H1 (cell line): ENCODE data around the gene DTX2.
"Not testable (repeated sequence)": the region's sequence is repeated elsewhere in the genome, so short reads cannot be mapped to it uniquely, and the experiment has no call there.

ENCODE experiments used
- CREB1 ChIP-seq: IDR thresholded peaks from 2 replicates; pipeline ENCODE4 v1.6.1; 2012; ENCODE audit warnings: inconsistent platforms
- EP300 ChIP-seq, 2 experiments: IDR thresholded peaks; 1 replicate in 1 of 2; 2 replicates in 1 of 2; pipeline ENCODE4 v1.6.1; 2011 to 2012; ENCODE audit warnings: low read depth in 2 of 2, low read length in 2 of 2, mild to moderate bottlenecking in 2 of 2, borderline replicate concordance in 1 of 2, inconsistent platforms in 1 of 2, moderate library complexity in 1 of 2
- EZH2 ChIP-seq: fragments of 200-600 bp; sonication (generic); IDR thresholded peaks from 2 replicates; pipeline ENCODE4 v1.7.1; 2012; ENCODE audit warnings: low read depth, mild to moderate bottlenecking, moderate library complexity, low read length, inconsistent platforms; ENCODE audit not compliant: severe bottlenecking
- FOSL1 ChIP-seq: IDR thresholded peaks from 2 replicates; pipeline ENCODE4 v1.6.1; 2011; ENCODE audit warnings: mild to moderate bottlenecking, low read depth, low read length, moderate library complexity; ENCODE audit not compliant: insufficient read depth
- JUND ChIP-seq: IDR thresholded peaks from 2 replicates; pipeline ENCODE4 v1.6.1; 2011; ENCODE audit warnings: mild to moderate bottlenecking, improper control_type of control experiment, low read length
- KDM1A ChIP-seq: fragments of 200-600, 300-600 bp; sonication (generic); IDR thresholded peaks from 2 replicates; pipeline ENCODE4 v1.7.1; 2016; ENCODE audit warnings: mild to moderate bottlenecking, low read length, borderline replicate concordance
- MAX ChIP-seq: IDR thresholded peaks from 2 replicates; pipeline ENCODE4 v1.6.1; 2012; ENCODE audit warnings: inconsistent platforms
- POLR2A ChIP-seq, 2 experiments: IDR thresholded peaks; 1 replicate in 1 of 2; 2 replicates in 1 of 2; pipeline ENCODE4 v1.6.1; 2011; ENCODE audit warnings: low read depth in 2 of 2, low read length in 2 of 2, mild to moderate bottlenecking in 2 of 2; ENCODE audit errors: control extremely low read depth in 1 of 2
- SIN3A ChIP-seq, 2 experiments: IDR thresholded peaks in 1 of 2; conservative IDR thresholded peaks in 1 of 2; 2 replicates each; pipeline ENCODE4 v1.6.1; 2011 to 2012; ENCODE audit warnings: low read length in 2 of 2, improper control_type of control experiment in 1 of 2, low read depth in 1 of 2, mild to moderate bottlenecking in 1 of 2
- SP1 ChIP-seq: IDR thresholded peaks from 2 replicates; pipeline ENCODE4 v1.6.1; 2011; ENCODE audit warnings: low read depth, low read length
- YY1 ChIP-seq: IDR thresholded peaks from 2 replicates; pipeline ENCODE4 v1.6.1; 2011; ENCODE audit warnings: low read depth, mild to moderate bottlenecking, low read length
- TF ChIP-seq, protein P1 (sequence below), 3 experiments: IDR thresholded peaks; 1 replicate in 2 of 3; 2 replicates in 1 of 3; pipeline versions ENCODE4 v1.5.1 to v1.6.1; 2011; ENCODE audit warnings: low read length in 3 of 3, mild to moderate bottlenecking in 3 of 3, inconsistent platforms in 2 of 3, low read depth in 1 of 3, moderate library complexity in 1 of 3; ENCODE audit not compliant: insufficient read depth in 1 of 3; ENCODE audit errors: control extremely low read depth in 1 of 3

- TF ChIP-seq, protein P1, sequence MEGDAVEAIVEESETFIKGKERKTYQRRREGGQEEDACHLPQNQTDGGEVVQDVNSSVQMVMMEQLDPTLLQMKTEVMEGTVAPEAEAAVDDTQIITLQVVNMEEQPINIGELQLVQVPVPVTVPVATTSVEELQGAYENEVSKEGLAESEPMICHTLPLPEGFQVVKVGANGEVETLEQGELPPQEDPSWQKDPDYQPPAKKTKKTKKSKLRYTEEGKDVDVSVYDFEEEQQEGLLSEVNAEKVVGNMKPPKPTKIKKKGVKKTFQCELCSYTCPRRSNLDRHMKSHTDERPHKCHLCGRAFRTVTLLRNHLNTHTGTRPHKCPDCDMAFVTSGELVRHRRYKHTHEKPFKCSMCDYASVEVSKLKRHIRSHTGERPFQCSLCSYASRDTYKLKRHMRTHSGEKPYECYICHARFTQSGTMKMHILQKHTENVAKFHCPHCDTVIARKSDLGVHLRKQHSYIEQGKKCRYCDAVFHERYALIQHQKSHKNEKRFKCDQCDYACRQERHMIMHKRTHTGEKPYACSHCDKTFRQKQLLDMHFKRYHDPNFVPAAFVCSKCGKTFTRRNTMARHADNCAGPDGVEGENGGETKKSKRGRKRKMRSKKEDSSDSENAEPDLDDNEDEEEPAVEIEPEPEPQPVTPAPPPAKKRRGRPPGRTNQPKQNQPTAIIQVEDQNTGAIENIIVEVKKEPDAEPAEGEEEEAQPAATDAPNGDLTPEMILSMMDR (IDR thresholded peaks at IDR 0.05; ENCODE audit: control extremely low read depth in 1 of 3, insufficient read depth in 1 of 3, low read depth in 1 of 3, low read length in 3 of 3), result not testable (repeated sequence)
- not testable (repeated sequence) for TF ChIP-seq EP300 (IDR thresholded peaks at IDR 0.05; ENCODE audit: borderline replicate concordance in 1 of 2, low read depth in 2 of 2, low read length in 2 of 2); EZH2; SP1; YY1; CREB1; POLR2A (IDR thresholded peaks at IDR 0.05; ENCODE audit: control extremely low read depth in 1 of 2, low read depth in 2 of 2, low read length in 2 of 2); KDM1A; MAX; FOSL1; SIN3A (conservative IDR thresholded peaks at IDR 0.05 in 1 of 2, IDR thresholded peaks at IDR 0.05 in 1 of 2; ENCODE audit: low read depth in 1 of 2, low read length in 2 of 2); JUND
Measured at GRCh38 chr7:76549855-76550248, 88.3 kb downstream of the DTX2 start.
